Mesodermal cell (in vitro differentiated cells): Measurements from ENCODE around the gene TOGARAM1.

Experiments used
- H3K27ac ChIP-seq: 2 replicates; pipeline ENCODE4 v1.7.0; 2013; ENCODE audit warnings: mild to moderate bottlenecking, low read depth, low read length, moderate library complexity; ENCODE audit not compliant: severe bottlenecking
- H3K36me3 ChIP-seq: 2 replicates; pipeline ENCODE4 v1.7.1; 2013; ENCODE audit warnings: mild to moderate bottlenecking, low read length, moderate library complexity; ENCODE audit not compliant: control insufficient read depth, insufficient read depth
- H3K4me1 ChIP-seq: one replicate; pipeline ENCODE4 v1.7.1; 2013; ENCODE audit warnings: mild to moderate bottlenecking, low read length; ENCODE audit not compliant: insufficient read depth, control insufficient read depth, poor library complexity, severe bottlenecking
- H3K4me3 ChIP-seq: 2 replicates; pipeline ENCODE4 v1.7.0; 2013; ENCODE audit warnings: low read length, control low read depth, mild to moderate bottlenecking; ENCODE audit not compliant: insufficient read depth, poor library complexity, severe bottlenecking; ENCODE audit errors: extremely low read depth
- H3K9me3 ChIP-seq: 2 replicates; pipeline ENCODE4 v1.7.1; 2013; ENCODE audit warnings: mild to moderate bottlenecking, low read length, moderate library complexity; ENCODE audit not compliant: control insufficient read depth
- WGBS, 2 experiments: methylation state at CpG; one replicate each; pipeline ENCODE4 v1.1.5; 2013; ENCODE audit warnings: missing lambda C conversion rate in 2 of 2; ENCODE audit not compliant: insufficient coverage in 2 of 2; 5-methylcytosine and 5-hydroxymethylcytosine counted together

TOGARAM1 gene

GRCh38 chr14:44963775-44964380 is 1.9 kb downstream of the TOGARAM1 start:
- Histone ChIP-seq H3K27ac (no peak overlapping the region), H3K36me3 (no peaks in the 10 kb centered on the region), H3K4me3 (peak overlapping the region; percentile 90), H3K4me1 (peaks cover 5% of the 10 kb centered on the region), H3K9me3 (no peaks in the 10 kb centered on the region)
- WGBS, 2 experiments: 23 to 27% methylated on average over 4 to 7 of the region's 7 CpGs

GRCh38 chr14:44966601-44967336 is 4.8 kb downstream of the TOGARAM1 start:
- H3K9me3 ChIP-seq: no peaks in the 10 kb centered on the region
- peaks cover 5% of the 10 kb centered on the region for H3K4me1 ChIP-seq
- no peak overlapping the region for H3K27ac ChIP-seq
- WGBS, 2 experiments: 78 to 89% methylated on average over 2 to 3 of the region's 4 CpGs
- peak overlapping the region; percentile 17 for H3K4me3 ChIP-seq
- peaks cover 3% of the 10 kb centered on the region for H3K36me3 ChIP-seq

DNA sequence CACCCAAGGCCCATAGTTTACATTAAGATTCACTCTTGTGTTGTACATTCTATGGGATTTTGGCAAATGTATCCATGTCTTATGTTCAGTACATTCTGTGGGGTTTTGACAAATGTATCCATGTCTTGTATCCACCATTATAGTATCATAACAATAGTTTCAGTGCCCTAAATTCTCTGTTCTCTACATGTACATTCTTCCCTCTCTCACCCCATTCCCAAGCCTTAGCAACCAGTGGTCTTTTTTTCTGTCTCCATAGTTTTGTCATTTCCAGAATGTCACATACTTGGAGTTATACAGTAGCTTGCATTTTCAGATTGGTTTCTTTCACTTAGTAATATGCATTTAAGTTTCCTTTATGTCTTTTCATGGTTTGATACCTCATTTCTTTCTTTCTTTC is 6.7 kb downstream of the TOGARAM1 start:
- Histone ChIP-seq H3K36me3 (peaks cover 3% of the 10 kb centered on the region), H3K9me3 (no peaks in the 10 kb centered on the region), H3K4me3 (no peak overlapping the region), H3K4me1 (peaks cover 5% of the 10 kb centered on the region), H3K27ac (no peak overlapping the region)

DNA sequence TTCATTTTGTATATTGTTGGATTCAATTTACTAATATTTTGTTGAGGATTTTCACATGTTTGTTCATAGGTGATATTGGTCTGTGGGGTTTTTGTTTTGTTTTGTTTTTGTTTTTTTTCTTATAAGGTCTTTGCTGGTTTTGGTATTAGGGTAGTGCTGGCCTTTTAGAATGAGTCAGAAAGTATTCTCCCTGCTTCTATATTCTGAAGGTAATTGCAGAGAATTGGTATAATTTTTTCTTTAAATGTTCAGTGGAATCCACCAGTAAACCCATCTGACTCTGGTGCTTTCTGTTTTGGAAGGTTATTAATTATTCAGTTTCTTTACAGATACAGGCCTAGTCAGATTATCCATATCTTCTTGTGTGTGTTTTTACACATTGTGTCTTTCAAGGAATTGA is 8.9 kb downstream of the TOGARAM1 start:
- Histone ChIP-seq H3K9me3 (no peaks in the 10 kb centered on the region), H3K4me3 (no peak overlapping the region)

DNA sequence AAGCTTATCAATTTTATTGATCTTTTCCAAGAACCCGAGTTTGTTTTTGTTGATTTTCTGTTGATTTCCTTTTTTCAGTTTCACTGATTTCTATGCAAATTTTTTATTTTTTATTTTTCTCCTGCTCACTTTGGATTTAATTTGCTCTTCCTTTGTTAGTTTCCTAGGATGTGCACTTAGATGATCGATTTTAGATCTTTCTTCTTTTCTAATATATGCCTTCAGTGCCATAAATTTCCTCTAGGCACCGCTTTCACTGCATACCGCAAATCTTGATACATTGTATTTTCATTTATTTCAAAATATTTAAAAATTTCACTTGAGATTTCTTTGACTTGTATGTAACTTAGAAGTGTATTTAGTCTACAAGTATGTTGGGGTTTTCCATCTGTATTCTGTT is 9.5 kb downstream of the TOGARAM1 start:
- peaks cover 3% of the 10 kb centered on the region for H3K36me3 ChIP-seq
- no peaks in the 10 kb centered on the region for H3K4me1 ChIP-seq
- WGBS, 2 experiments: no CpG with 5 or more reads among the region's 4 CpGs
- H3K4me3 ChIP-seq: no peak overlapping the region
- no peaks in the 10 kb centered on the region for H3K9me3 ChIP-seq
- H3K27ac ChIP-seq: no peak overlapping the region

More for the DNA sequence above, 8.9 kb downstream of the TOGARAM1 start:
- Histone ChIP-seq H3K27ac (no peak overlapping the region), H3K4me1 (no peaks in the 10 kb centered on the region), H3K36me3 (peaks cover 3% of the 10 kb centered on the region)

DNA sequence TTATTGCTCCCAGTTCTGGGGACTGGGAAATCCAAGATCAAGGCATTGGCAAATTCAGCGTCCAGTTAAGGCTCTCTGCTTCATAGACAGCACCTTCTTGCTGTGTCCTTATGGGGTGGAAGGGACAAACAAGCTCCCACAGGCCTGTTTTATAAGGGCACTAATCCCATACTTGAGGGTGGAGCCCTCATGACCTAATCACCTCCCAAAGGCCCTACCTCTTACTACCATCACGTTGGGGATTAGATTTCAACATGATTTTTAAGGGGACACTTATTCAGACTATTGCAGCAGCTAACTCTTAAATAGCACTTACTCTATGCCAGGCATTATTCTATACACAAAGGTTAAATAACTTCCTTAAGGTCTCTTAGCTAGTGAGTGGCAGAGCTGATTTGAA is 17.3 kb downstream of the TOGARAM1 start:
- H3K36me3 ChIP-seq: no peaks in the 10 kb centered on the region
- H3K4me1 ChIP-seq: no peaks in the 10 kb centered on the region
- H3K4me3 ChIP-seq: no peak overlapping the region
- H3K27ac ChIP-seq: no peak overlapping the region
- H3K9me3 ChIP-seq: no peaks in the 10 kb centered on the region
- WGBS, 2 experiments: no CpG with 5 or more reads among the region's 2 CpGs

DNA sequence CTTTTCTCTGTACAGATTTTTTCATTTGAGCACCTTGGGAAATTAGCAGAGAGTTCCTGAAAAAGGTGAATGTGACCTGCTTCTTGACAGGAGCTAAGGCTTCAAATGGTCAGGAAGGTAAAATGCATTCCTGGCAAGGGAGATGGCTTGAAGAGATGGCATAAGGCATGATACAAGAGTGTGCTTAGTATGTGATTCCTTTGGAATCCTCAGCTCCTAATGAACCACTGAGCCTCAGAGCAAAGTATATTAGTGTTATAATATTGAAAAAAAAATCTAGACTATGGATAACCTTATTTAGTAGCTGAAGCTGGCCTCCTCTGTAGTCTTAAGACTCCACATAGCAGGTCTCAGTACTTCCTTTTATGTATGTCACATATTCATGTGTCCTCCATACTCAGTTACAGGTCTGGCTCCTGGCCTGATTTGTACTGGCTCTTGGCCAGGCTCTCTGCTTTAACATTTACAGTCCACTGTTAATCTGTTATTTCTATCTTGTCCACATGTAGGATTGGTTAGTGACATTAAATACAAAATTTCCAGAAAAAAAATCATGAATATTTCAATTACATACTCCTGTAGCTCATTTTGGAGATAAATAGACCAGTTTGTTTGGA is 17.9 kb downstream of the TOGARAM1 start:
- Histone ChIP-seq H3K9me3 (no peaks in the 10 kb centered on the region), H3K4me1 (no peaks in the 10 kb centered on the region), H3K4me3 (no peak overlapping the region), H3K27ac (no peak overlapping the region), H3K36me3 (no peaks in the 10 kb centered on the region)

GRCh38 chr14:44981198-44981597 is 19.2 kb downstream of the TOGARAM1 start:
- no peaks in the 10 kb centered on the region for H3K36me3 ChIP-seq
- no peak overlapping the region for H3K27ac ChIP-seq
- no peak overlapping the region for H3K4me3 ChIP-seq
- H3K4me1 ChIP-seq: no peaks in the 10 kb centered on the region
- 83% methylated on average over 2 of the region's 3 CpGs; no CpG with 5 or more reads in 1 of the 2 experiments for WGBS, 2 experiments
- no peaks in the 10 kb centered on the region for H3K9me3 ChIP-seq

DNA sequence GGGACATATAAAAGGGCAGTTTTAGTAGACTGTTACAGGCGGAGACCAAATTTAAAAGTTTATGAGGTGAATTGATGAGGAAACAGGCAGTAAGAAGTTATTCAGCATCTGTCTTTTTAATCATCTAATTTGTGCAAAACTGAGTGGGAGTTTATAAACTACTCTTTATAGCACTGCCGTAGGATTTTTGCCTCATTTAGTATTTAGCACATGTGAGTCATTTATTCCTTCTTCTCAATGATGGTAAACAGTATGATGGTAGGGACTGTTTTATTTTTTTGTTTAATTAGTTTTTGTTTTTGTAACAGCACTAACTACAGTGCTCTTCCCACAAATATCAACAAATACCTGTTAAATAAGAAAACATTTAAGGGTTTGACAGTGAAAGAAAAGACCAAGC is 20.6 kb downstream of the TOGARAM1 start:
- Histone ChIP-seq H3K4me3 (no peak overlapping the region), H3K9me3 (no peaks in the 10 kb centered on the region), H3K4me1 (no peaks in the 10 kb centered on the region), H3K36me3 (no peaks in the 10 kb centered on the region), H3K27ac (no peak overlapping the region)
- 100% methylated on average over 1 of the region's 2 CpGs for WGBS, 2 experiments

- no peak overlapping the region for H3K27ac ChIP-seq
- H3K4me3 ChIP-seq: no peak overlapping the region
- no peaks in the 10 kb centered on the region for H3K9me3 ChIP-seq
- WGBS, 2 experiments: 87 to 100% methylated on average over 2 of the region's 2 CpGs
- H3K36me3 ChIP-seq: no peaks in the 10 kb centered on the region
- H3K4me1 ChIP-seq: no peaks in the 10 kb centered on the region
These were observed 26.7 kb downstream of the TOGARAM1 start for GRCh38 chr14:44988694-44989093.
